A549 (cell line): ENCODE measurements around the gene SH3BP5.

Source experiments
- CHD2 ChIP-seq: fragments of 150-350 bp; IDR thresholded peaks from 2 replicates; pipeline ENCODE4 v1.6.1; 2014; ENCODE audit warnings: low read length; ENCODE audit not compliant: partially characterized antibody
- CTCF ChIP-seq: fragments of >200 bp; sonication (Bioruptor Twin); formaldehyde crosslinking; IDR thresholded peaks from 3 replicates; pipeline ENCODE4 v1.5.1; 2016
- EP300 ChIP-seq, 2 experiments: fragments of >200 bp; sonication (Bioruptor Twin); formaldehyde crosslinking; IDR thresholded peaks; 2 replicates in 1 of 2; 3 replicates in 1 of 2; pipeline ENCODE4 v1.6.1; 2016 to 2017
- MAX ChIP-seq: IDR thresholded peaks from 2 replicates; pipeline ENCODE4 v1.6.1; 2012
- MAZ ChIP-seq: fragments of 150-350 bp; IDR thresholded peaks from 2 replicates; pipeline ENCODE4 v1.6.1; 2014; ENCODE audit warnings: antibody characterized with exemption, low read depth, low read length, borderline replicate concordance
- MYC ChIP-seq: IDR thresholded peaks from 2 replicates; pipeline ENCODE4 v1.6.1; 2012; ENCODE audit warnings: mild to moderate bottlenecking, inconsistent platforms, low read length, improper control_type of control experiment, borderline replicate concordance
- NFE2L2 ChIP-seq: fragments of 150-350 bp; conservative IDR thresholded peaks from 2 replicates; pipeline ENCODE4 v1.6.1; 2014; ENCODE audit warnings: low read length
- POLR2A ChIP-seq: IDR thresholded peaks from 2 replicates; pipeline ENCODE4 v1.6.1; 2012; ENCODE audit warnings: mild to moderate bottlenecking, low read length
- RNF2 ChIP-seq: fragments of 200-600 bp; sonication (generic); IDR thresholded peaks from 2 replicates; pipeline ENCODE4 v1.6.1; 2016; ENCODE audit warnings: low read depth, mild to moderate bottlenecking, antibody characterized with exemption, moderate library complexity, borderline replicate concordance
- TF ChIP-seq, protein P1 (sequence below): fragments of 200-600 bp; sonication (generic); IDR thresholded peaks from 2 replicates; pipeline ENCODE4 v1.6.1; 2016; ENCODE audit warnings: antibody characterized with exemption, mild to moderate bottlenecking, moderate library complexity
- TF ChIP-seq, protein P2 (sequence below): IDR thresholded peaks from 2 replicates; pipeline ENCODE4 v1.6.1; 2012

- TF ChIP-seq MAZ (no peak), MYC (no peak), CHD2 (no peak), NFE2L2 (no peak), CTCF (no peak), POLR2A (no peak), MAX (no peak), EP300 (IDR thresholded peaks at IDR 0.05) (no peak), RNF2 (no peak)
- TF ChIP-seq, protein P1, sequence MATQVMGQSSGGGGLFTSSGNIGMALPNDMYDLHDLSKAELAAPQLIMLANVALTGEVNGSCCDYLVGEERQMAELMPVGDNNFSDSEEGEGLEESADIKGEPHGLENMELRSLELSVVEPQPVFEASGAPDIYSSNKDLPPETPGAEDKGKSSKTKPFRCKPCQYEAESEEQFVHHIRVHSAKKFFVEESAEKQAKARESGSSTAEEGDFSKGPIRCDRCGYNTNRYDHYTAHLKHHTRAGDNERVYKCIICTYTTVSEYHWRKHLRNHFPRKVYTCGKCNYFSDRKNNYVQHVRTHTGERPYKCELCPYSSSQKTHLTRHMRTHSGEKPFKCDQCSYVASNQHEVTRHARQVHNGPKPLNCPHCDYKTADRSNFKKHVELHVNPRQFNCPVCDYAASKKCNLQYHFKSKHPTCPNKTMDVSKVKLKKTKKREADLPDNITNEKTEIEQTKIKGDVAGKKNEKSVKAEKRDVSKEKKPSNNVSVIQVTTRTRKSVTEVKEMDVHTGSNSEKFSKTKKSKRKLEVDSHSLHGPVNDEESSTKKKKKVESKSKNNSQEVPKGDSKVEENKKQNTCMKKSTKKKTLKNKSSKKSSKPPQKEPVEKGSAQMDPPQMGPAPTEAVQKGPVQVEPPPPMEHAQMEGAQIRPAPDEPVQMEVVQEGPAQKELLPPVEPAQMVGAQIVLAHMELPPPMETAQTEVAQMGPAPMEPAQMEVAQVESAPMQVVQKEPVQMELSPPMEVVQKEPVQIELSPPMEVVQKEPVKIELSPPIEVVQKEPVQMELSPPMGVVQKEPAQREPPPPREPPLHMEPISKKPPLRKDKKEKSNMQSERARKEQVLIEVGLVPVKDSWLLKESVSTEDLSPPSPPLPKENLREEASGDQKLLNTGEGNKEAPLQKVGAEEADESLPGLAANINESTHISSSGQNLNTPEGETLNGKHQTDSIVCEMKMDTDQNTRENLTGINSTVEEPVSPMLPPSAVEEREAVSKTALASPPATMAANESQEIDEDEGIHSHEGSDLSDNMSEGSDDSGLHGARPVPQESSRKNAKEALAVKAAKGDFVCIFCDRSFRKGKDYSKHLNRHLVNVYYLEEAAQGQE: no peak
- TF ChIP-seq, protein P2, sequence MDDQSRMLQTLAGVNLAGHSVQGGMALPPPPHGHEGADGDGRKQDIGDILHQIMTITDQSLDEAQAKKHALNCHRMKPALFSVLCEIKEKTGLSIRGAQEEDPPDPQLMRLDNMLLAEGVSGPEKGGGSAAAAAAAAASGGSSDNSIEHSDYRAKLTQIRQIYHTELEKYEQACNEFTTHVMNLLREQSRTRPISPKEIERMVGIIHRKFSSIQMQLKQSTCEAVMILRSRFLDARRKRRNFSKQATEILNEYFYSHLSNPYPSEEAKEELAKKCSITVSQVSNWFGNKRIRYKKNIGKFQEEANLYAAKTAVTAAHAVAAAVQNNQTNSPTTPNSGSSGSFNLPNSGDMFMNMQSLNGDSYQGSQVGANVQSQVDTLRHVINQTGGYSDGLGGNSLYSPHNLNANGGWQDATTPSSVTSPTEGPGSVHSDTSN: no peak
These were observed 70.4 kb downstream of the SH3BP5 start for GRCh38 chr3:15262021-15262420.
